NOMO-1 (cell line): ENCODE measurements around the gene AGO3.

Experiments used
- DNase-seq, 2 experiments: peaks; one replicate each; lab custom pipeline; 2025; ENCODE audit not compliant: unreplicated experiment in 2 of 2; lab: John Stamatoyannopoulos, UW

AGO3 gene

GRCh38 chr1:35930593-35931445 is at the start of gene AGO3:
TSS of gene AGO3 (plus strand) at chr1:35931105. CDS start at chr1:35931427, 322 bp downstream.
- DNase-seq: peak; percentile 80 to 86

DNA sequence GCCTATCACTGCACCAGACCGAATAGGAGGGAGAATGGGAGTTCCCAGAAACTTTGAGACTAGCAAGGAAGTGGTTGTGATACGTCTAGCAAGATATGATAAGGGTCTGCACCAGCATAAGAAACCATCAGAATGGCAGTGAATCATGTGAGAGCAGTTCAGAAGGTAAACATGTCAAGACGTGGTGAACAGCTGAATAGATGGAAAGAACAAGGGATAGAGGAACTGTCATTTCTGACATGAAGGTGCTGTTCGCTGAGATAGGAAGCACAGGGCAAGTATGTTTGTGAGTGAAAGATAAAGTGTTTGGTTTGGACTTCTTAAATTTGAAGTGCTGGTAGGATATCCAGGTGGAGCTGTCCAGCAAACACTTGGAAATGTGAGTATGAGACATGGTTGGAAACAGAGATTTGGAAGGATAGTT is 49.0 kb upstream of the AGO3 start:
- DNase-seq: no peak

- no peak for DNase-seq
Measured at GRCh38 chr1:35882586-35882944, 48.3 kb upstream of the AGO3 start.

DNA sequence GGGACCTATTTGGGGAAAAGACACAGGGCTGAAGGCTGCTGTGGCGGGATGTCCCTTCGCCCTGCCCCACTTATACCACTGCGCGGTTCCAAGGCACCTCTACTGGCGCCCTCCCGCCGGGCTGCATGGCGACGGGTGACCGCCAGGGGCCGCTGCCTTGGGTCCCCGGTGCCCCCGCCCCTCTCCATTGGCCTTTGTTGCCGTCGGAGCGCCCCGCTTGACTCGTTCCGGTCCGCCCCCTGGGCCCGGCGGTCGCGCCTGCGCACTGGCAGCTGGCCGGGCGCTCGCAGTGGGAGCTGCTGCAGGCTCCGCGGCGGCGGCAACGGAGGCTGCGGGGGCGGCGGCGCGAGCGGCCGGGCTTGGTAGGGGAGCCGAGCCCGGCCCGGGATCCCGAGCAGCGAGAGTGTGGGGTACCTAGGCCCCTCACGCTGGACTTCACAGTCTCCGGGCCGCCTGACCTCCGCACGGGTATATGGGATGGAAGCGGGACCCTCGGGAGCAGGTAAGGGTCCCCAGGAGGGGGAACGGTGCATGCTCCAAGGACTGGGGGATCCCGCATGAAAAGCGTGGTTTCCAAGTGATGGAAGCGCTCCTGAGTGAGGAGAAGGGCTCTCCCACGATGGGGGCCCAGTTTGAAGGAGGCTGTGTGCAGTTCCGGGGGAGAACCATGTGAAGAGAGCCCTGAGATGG is 47.8 kb upstream of the AGO3 start, which contains the start of gene AGO1:
TSS of gene AGO1 (plus strand) at position 265 of the 690 bp plus-strand sequence. CDS start at position 478, 213 bp downstream.
- peak; percentile 87 to 93 for DNase-seq

DNA sequence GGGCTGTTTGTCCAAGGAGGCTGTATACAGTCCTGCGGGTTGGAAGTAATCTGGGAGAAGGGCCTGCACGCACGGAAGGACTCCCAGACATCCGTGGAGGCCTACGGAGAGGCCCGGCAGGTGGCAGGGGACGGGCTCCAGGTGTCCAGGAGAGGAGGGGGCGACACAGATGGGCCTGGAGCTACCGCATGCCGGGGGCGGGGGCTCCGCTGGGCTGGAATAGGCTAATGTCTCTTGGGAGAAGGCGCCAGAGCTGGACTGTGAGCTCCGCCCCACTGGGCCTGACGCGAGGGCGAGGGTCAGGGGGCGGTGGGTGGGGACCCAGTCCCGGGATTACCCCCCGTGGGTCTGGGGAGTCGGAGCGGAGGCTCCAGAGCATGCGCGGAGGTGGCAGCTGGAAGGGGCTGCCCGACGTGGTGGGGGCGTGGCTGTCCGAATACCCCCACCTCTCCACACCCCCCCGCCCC is 47.2 kb upstream of the AGO3 start:
- DNase-seq: no peak

GRCh38 chr1:35884934-35885333 is 46.0 kb upstream of the AGO3 start:
- DNase-seq: no peak

GRCh38 chr1:35885961-35886558 is 44.8 kb upstream of the AGO3 start:
- DNase-seq: no peak

- DNase-seq: peak; percentile 24 to 54
Measured at GRCh38 chr1:35886577-35887431, 44.1 kb upstream of the AGO3 start.

- no peak for DNase-seq
Measured at GRCh38 chr1:35887508-35887907, 43.4 kb upstream of the AGO3 start.

GRCh38 chr1:35888255-35888654 is 42.6 kb upstream of the AGO3 start:
- no peak for DNase-seq

GRCh38 chr1:35888981-35889380 is 41.9 kb upstream of the AGO3 start:
- DNase-seq: peak in 1 of 2 experiments; percentile 8

GRCh38 chr1:35893051-35893879 is 37.6 kb upstream of the AGO3 start:
- no peak for DNase-seq

DNA sequence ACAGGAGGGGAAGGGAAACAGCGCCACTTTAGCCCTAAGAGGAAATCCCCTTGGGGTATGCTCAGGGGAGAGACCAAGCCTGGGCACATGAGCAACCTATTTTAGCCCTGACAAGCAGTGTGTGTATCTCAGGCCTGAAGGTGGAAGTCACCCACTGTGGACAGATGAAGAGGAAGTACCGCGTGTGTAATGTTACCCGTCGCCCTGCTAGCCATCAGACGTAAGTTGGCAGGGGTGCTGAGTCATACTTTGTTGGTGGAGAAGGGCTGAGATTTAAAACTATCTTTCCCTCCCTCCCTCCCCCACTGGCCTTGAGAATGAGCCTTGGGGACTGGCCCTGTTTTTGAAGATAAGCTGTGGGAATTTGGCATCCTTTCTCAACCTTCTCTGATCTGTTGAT is 36.7 kb upstream of the AGO3 start:
- DNase-seq: peak; percentile 82 to 93

GRCh38 chr1:35894656-35895055 is 36.2 kb upstream of the AGO3 start:
- no peak for DNase-seq

GRCh38 chr1:35899941-35900340 is 31.0 kb upstream of the AGO3 start:
- no peak for DNase-seq

- DNase-seq: no peak
Measured at GRCh38 chr1:35901235-35901634, 29.7 kb upstream of the AGO3 start.

DNA sequence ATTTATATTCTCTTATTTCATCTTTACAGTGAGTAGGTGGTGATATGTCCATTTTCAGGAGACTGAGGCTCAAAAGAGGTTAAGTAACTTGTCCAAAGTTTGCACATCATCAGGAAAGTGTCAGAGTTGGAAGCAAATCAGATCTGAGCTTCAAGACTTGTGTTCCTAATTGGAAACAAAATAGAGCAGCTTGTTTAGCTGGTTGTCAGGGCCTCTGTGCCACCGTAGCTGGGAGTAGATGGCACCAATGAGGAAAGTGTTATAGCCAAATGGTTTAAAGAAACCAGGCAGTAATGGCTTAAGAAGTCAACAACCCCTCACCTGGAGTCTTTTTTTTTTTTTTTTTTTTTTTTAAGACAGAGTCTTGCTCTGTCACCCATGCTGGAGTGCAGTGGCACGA is 28.2 kb upstream of the AGO3 start:
- no peak for DNase-seq

- no peak for DNase-seq
Measured at GRCh38 chr1:35914717-35915116, 16.2 kb upstream of the AGO3 start.

DNA sequence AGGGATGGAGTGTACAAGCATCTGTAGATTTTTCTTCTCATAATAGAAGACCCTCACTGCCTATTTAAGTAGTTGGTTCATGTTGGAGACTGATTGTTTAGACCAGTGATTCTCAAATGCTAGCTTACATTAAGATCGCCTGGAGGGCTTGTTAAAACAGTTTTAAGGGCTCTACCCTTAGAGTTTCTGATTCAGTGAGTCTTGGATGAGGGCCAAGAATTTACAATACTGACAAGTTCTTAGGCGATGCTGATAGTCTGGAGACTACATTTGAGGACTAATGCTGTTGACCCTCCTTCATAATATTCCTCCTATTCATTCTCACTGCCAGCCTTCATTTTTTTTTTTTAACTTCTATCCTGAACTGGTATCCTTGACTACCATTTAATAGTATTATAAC is 15.2 kb upstream of the AGO3 start:
- no peak for DNase-seq

GRCh38 chr1:35923791-35924221 is 7.1 kb upstream of the AGO3 start:
- DNase-seq: no peak
